ENCODE measurements around the gene CXorf58. TPM values are rescaled to one million over a fixed set of nuclear protein-coding genes. Genes with fewer than 3 reads are reported as not detected.

Gene CXorf58
- total and polyA plus RNA-seq, 2 of the 4 experiments (the other 2 are of a cell fraction): not detected

- TF ChIP-seq BHLHE40 (IDR thresholded peaks at IDR 0.05; ENCODE audit: low read depth, low read length): no peak
- H3K4me3 ChIP-seq (ENCODE audit: insufficient read depth, low read depth, low read length): no peak overlapping the region
- intact Hi-C loops (cut with micrococcal nuclease): no loop called here
- no peak overlapping the region for H3K56ac ChIP-seq (ENCODE audit: extremely low read depth, insufficient read depth, low read length)
- H3K36me3 ChIP-seq (ENCODE audit: control insufficient read depth, insufficient read depth, low read length): no peaks in the 10 kb centered on the region
- BruUV-seq (replicated peaks): no TSS peak
- H2BK120ac ChIP-seq (ENCODE audit: low read depth, low read length): no peak overlapping the region
- no peak overlapping the region for H4K91ac ChIP-seq (ENCODE audit: insufficient read depth, low read depth, low read length)
- no peaks in the 10 kb centered on the region; a peak in 1 of 4 replicates for H3K79me1 ChIP-seq (ENCODE audit: low read depth in 1 of 2, low read length in 2 of 2)
- ChIA-PET POLR2A (ENCODE audit: unreplicated experiment) (no interaction called here), CTCF (no interaction called here)
- dilution Hi-C loops (cut with HindIII; ENCODE audit: low sequenced_read_pairs, unreplicated experiment): no loop called here
- no peak overlapping the region for H2BK20ac ChIP-seq (ENCODE audit: low read depth, low read length)
- peaks cover 4% of the 10 kb centered on the region; the same call in 1 of the 2 replicates for H3K9me1 ChIP-seq (ENCODE audit: insufficient read depth, low read length)
- H3K27ac ChIP-seq (ENCODE audit: insufficient read depth, low read length): no peak overlapping the region
- H3K14ac ChIP-seq (replicated peaks; ENCODE audit: low read depth, low read length): no peak overlapping the region
- H4K5ac ChIP-seq (ENCODE audit: low read depth, low read length): no peak overlapping the region
- H3K9ac ChIP-seq (ENCODE audit: low read depth, low read length): no peak overlapping the region
- H3K9me3 ChIP-seq (ENCODE audit: control insufficient read depth, insufficient read depth, low read length): no peaks in the 10 kb centered on the region
- H3K18ac ChIP-seq (ENCODE audit: low read depth, low read length): no peak overlapping the region
- no peak overlapping the region for H2AFZ ChIP-seq (replicated peaks; ENCODE audit: low read length, poor library complexity)
- ATAC-seq (ENCODE audit: low read depth) (no peak), DNase-seq (no peak)
- in situ Hi-C loops (cut with MboI; ENCODE audit: low sequenced_read_pairs): no loop called here
- WGBS, 2 experiments (ENCODE audit: extremely low coverage in 2 of 2, insufficient read length in 1 of 2): no CpG with 5 or more reads among the region's 4 CpGs
- H2BK15ac ChIP-seq (ENCODE audit: low read depth, low read length): no peak overlapping the region
- no peak overlapping the region for H4K8ac ChIP-seq (ENCODE audit: low read depth in 2 of 2, low read length in 2 of 2)
- H3K4ac ChIP-seq (ENCODE audit: low read depth, low read length): no peak overlapping the region
- H3K4me2 ChIP-seq (ENCODE audit: low read depth, low read length): no peak overlapping the region
- peaks cover 4% of the 10 kb centered on the region for H3K27me3 ChIP-seq (ENCODE audit: control insufficient read depth, insufficient read depth, low read length)
- H4K20me1 ChIP-seq (ENCODE audit: insufficient read depth, low read length): no peaks in the 10 kb centered on the region
- no peak overlapping the region for H2AK9ac ChIP-seq (replicated peaks; ENCODE audit: low read depth, low read length, poor library complexity)
- no peak overlapping the region for H2BK5ac ChIP-seq (ENCODE audit: low read depth, low read length, poor library complexity, severe bottlenecking)
- H3K4me1 ChIP-seq (ENCODE audit: control insufficient read depth, insufficient read depth, low read length): peaks cover 4% of the 10 kb centered on the region; the same call in 1 of the 2 replicates
- H3K23ac ChIP-seq (ENCODE audit: low read depth, low read length): no peak overlapping the region
- no peak overlapping the region for H2AK5ac ChIP-seq (ENCODE audit: low read depth, low read length)
Measured at GRCh38 chrX:23981222-23981621, 73.4 kb downstream of the CXorf58 start.

Data from IMR-90 (cell line).